ENCODE measurements around the gene GAB2. TPM values are rescaled to one million over a fixed set of nuclear protein-coding genes. Genes with fewer than 3 reads are reported as not detected.

GAB2 gene
- total RNA-seq, 6 experiments from 2014 or later, result 3.8 to 10.2 (median 4.5) TPM

GRCh38 chr11:78376858-78377257, 40.8 kb downstream of the GAB2 start:
- H3K9me3 ChIP-seq, result no peaks in the 10 kb centered on the region
- WGBS (ENCODE audit: insufficient coverage, low coverage, low lambda C conversion rate, missing lambda C conversion rate), result no CpG with 5 or more reads among the region's 3 CpGs
- no peaks in the 10 kb centered on the region for H3K27me3 ChIP-seq
- no peaks in the 10 kb centered on the region for H3K36me3 ChIP-seq
- H3K4me1 ChIP-seq, result no peaks in the 10 kb centered on the region
- no peak for ATAC-seq
- intact Hi-C loops (cut with DNase I), result no loop called here
- H3K27ac ChIP-seq, result no peak overlapping the region
- DNase-seq, result no peak
- TF ChIP-seq CTCF (IDR thresholded peaks at IDR 0.05) (no peak), POLR2A (IDR thresholded peaks at IDR 0.05) (no peak)
- no peak overlapping the region for H3K4me3 ChIP-seq

- no peak for TF ChIP-seq POLR2A (IDR thresholded peaks at IDR 0.05)
- no peak for TF ChIP-seq CTCF (IDR thresholded peaks at IDR 0.05)
- Histone ChIP-seq H3K4me1 (no peaks in the 10 kb centered on the region), H3K36me3 (no peaks in the 10 kb centered on the region), H3K27ac (no peak overlapping the region), H3K27me3 (no peaks in the 10 kb centered on the region), H3K9me3 (no peaks in the 10 kb centered on the region), H3K4me3 (no peak overlapping the region)
- 42% methylated on average over 3 of the region's 3 CpGs for WGBS (ENCODE audit: insufficient coverage, low coverage, low lambda C conversion rate, missing lambda C conversion rate)
- DNase-seq, result no peak
- intact Hi-C loops (cut with DNase I), result no loop called here
- ATAC-seq, result no peak
These were observed 42.7 kb downstream of the GAB2 start for GRCh38 chr11:78374917-78375316.

DNA sequence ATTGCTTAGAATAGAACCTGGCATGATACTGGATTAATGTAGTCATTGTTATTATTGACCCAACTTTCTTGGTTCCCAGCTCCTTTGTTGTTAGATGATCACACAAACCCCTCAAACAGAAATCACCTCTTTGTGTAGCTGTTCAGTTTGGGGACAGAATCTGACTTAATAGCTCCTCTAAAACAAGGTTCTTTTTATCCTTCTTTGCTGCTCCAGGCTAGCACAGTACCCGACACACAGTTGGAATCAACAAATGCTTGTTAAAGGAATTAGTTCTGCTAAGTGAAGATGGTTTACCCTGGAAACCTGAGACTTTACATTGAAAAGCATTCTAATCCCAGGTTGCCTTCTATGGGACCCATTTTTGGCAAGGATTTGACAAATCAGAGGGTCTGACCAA, 43.9 kb downstream of the GAB2 start:
- no peak for ATAC-seq
- Histone ChIP-seq H3K27me3 (no peaks in the 10 kb centered on the region), H3K4me1 (no peaks in the 10 kb centered on the region), H3K4me3 (no peak overlapping the region), H3K27ac (no peak overlapping the region), H3K9me3 (no peaks in the 10 kb centered on the region), H3K36me3 (no peaks in the 10 kb centered on the region)
- intact Hi-C loops (cut with DNase I), result no loop called here
- no peak for DNase-seq
- TF ChIP-seq CTCF (IDR thresholded peaks at IDR 0.05) (no peak), POLR2A (IDR thresholded peaks at IDR 0.05) (no peak)
- WGBS (ENCODE audit: insufficient coverage, low coverage, low lambda C conversion rate, missing lambda C conversion rate), result 100% methylated on average over 1 of the region's 1 CpG

- no peak overlapping the region for H3K27ac ChIP-seq
- H3K36me3 ChIP-seq, result no peaks in the 10 kb centered on the region
- H3K4me3 ChIP-seq, result no peak overlapping the region
- intact Hi-C loops (cut with DNase I), result no loop called here
- TF ChIP-seq CTCF (IDR thresholded peaks at IDR 0.05) (no peak), POLR2A (IDR thresholded peaks at IDR 0.05) (no peak)
- DNase-seq (no peak), ATAC-seq (no peak)
- no peaks in the 10 kb centered on the region for H3K27me3 ChIP-seq
- no peaks in the 10 kb centered on the region for H3K9me3 ChIP-seq
- WGBS (ENCODE audit: insufficient coverage, low coverage, low lambda C conversion rate, missing lambda C conversion rate), result 53% methylated on average over 4 of the region's 4 CpGs
- no peaks in the 10 kb centered on the region for H3K4me1 ChIP-seq
These were observed 45.4 kb downstream of the GAB2 start for GRCh38 chr11:78372114-78372768.
